Measurements from ENCODE around the gene RHCG.

Gene RHCG

DNA sequence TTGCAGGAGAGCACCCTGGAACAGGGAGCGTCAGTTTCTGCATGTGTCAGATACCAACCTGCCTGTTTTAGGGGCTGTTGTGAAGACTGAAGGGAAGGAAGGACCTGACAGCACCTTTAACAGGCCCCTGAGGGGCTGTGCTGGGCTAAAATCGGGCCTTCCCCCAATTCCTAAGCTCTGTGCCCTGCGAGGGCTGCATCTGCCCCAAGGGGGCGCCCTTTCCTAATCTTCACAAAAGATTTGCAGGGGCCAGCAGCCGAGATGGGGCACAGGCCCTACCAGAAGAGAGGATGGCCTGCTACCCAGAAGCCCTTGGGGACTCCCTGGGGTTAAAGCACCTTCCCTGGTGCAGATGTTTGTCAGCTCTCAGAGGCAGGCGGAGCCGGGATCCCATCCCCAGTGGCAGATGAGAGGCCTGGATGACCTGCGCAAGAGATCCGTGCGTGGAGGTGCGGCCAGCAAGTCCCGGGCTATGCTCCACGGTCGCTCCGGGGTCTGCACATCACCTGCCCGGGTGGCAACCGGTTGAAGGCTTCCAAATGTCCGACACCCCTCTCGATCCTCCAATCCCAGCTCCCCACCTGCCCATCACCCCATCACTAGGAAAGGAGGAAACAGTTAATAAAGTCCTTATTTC is 53.6 kb downstream of the RHCG start:
- peak; percentile 4 to 41 for DNase-seq

DNA sequence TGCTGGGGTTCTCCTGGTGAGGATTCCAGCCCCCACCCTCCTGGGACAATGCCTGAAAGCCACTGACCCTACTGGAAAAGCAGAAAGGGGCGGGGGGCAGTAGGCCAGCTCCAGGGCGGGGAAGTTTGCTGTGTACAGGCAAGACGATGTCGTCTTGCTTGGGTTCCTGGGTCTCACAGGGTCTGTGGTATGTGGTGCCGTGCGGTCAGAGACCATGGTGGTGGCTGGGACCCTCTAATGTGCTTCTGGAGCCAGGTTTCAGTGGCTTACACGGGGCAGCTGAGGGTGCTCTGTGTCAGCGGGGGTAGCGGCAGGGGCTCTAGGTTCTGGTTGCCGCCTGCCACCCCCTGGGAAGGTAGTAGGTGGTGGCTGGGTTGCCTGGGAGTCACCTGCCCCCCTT is 54.2 kb downstream of the RHCG start:
- no peak for DNase-seq

DNA sequence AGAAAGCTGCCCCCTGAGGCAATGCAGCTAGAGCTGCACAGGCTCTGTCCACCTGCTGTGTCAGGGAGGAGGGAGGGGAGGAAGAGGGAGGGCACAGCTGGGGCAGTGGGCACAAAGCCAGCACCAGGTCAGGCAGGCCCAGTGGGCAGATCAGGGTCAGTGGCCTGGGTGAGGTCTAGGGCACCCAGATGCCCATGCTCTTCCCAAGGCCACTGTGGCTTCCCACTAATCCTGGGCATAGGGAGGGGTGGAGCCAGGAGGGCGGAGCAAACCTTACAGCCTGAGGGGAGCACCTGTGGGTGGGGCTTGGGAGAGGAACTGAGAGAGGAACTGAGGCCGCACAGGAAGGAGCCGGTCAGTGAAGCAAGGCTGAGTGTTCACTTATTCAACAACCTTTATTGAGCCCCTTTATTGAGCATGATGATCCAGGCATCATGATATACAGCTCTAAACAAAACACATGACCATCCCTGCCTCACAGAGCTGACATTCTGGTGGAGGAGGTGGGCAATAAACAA is 55.0 kb downstream of the RHCG start:
- no peak for DNase-seq

DNA sequence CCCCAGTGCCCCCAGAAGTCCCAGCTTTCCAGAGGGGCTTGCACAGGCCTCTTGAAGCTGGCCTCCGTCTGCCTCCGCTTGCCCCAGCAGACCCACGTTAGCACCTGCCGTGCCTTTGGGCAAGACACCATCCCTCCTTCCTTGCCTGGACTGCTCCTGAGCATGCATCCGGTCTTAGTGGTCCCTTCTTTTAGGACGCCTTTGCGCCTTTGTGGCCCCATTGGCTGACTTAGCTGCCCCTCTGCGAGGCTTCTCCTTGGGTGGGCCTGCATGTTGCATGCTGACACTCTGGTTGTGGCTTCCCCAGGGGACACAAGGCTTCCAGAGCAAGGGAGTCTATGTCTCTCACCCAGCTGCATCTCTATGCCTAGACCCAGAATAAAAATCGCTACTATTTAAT is 56.6 kb downstream of the RHCG start:
- no peak for DNase-seq

DNA sequence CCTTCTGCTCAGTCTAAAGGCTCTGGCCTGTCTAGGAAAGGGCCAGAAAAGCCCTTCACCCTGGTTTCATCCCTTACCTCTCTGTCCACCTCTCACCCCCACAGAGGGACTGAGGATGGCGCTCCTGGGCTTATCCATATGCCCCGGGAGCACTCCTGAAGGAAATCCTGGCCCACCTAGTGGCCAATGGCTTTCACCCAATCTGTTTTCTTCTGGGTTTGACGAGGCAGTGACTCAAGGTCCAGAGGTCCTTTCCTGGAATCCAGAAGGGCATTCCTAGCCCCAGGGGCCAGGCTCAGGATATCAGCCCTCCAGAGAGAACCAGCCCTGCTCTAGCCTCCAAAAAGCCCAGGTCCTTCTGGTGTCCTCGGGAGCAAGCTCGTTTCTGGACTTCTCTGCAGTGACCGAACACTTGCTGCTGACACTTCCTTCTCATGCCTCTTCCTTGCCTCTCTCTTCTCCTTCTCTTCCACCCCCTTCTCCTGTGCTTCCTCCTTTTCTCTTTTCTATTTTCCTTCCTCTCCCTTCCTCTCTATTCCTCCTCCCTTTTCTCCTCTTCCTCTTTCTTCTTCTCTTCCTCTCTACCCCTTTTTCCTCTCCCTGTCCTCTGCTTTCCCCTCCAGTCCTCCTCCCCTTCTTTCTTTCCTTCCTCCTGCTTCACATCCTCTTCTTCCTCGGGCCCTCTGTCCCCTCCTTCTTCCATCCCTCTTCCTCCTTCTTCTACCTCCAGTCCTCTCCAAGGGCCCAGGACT is 59.6 kb downstream of the RHCG start:
- DNase-seq: no peak

DNA sequence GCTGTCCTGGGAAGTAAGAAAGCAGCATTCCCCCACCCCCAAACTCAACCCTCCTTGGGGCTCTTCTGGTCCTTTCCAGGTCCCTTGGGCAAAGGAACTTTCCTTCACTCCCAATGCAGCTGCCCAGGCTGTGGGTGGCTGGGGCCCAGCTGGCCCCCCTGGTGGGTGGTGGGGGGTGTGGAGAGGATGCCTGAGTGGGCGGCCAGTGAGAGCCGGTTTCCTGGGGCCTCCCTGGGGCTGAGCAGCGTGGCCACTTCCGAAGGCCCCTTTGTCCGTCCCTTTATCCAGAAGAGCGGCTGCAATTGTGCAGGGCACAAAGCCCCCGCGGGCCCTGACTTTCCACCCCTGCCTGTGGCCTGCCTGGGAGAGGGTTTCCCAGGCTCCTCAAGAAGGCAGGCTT is 61.0 kb downstream of the RHCG start:
- DNase-seq: no peak

DNA sequence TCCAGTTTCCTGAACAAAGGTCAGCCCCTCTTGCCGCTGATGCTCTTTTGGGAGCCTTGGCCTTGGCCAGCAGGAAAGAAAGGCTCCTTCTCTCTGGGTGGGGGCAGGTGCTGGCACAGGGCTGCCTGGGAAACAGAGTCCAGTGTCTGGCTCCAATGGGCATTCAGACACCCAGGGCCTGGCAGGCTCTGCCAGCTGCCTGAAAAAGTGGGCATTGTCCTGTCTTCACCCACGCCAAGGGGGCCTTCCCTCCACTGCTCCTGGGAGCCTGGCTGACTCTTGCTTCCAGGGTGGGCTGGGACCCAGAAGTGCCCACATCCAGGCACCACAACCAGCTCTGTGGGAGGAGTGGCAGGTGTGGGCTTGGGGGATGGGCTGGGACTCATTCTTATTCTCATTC is 62.7 kb downstream of the RHCG start:
- DNase-seq: no peak

DNA sequence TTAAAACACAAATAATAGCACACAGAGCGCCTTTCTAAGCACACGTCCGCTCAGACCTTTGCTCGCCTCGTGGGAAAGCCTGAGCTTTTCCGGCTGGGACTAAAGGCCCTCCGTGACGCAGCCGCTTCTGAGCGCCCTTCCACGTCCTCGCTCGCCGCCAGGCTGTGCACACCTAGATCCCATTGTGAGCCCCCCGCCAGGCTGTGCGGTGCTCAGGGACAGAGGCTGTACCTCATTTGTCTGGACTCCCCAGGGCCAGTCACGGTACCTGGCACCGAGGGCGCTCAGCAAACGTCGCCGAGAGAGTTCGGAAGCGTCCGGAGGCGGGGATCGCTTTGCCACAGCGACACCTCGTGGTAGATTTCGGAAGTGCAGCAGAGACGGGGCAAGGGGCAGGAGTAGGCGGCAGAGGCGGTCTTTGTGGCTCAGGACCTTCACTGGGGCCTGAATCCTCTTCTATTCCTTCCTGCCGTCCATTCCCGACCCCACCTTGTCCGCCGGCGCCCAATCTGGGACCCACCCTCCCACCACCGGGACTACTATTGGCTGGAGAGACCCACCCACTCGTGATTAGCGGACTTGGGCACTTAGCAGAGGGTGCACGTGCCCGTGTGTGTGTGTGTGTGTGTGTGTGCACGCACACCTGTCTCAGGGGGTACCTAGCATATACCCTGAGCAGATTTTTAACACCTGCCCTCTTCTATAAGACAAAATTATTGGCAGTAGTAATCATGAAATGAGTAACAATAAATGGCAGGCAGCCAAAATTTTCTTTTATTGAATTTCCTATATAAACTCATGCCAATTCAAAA is 65.6 kb downstream of the RHCG start:
- peak; percentile 13 to 31 for DNase-seq

DNA sequence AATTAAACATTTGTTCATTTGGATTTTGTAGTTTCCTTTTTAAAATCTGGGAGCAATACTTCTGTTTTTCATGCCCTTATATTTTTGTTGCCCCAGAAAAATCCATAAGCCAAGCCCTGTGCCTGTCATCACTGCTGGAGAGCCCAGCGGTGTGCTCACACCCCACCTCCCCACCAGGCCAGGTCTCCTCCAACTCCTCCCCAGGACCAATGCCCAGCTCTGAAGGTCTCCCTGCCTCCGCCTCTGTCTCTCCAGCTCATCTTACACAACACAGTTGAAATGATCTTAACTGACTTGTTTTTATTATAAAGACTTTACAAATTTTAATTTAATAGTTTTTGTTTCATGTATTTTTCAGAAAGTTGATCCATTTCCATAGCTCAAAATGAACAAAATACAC is 66.4 kb downstream of the RHCG start:
- DNase-seq: no peak

DNA sequence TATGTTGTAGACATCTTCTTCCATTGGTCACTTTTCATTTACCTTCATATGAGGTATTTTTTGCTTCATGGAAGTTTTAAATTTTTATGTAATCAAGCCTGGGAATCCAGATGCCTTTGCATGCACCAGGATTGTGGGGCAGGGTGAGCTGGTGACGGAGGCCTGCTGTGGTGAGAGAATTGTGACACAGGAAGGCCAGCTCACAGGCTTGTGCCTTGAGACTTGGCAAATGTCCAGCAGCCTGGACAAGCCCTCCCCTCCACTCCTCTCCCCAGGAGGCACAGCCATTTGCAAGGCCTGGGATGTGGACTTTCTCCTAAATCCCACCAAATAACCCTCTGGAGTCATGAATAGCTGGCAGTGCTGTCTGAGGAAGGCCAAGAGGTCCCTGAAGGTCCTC is 67.4 kb downstream of the RHCG start:
- no peak for DNase-seq

DNA sequence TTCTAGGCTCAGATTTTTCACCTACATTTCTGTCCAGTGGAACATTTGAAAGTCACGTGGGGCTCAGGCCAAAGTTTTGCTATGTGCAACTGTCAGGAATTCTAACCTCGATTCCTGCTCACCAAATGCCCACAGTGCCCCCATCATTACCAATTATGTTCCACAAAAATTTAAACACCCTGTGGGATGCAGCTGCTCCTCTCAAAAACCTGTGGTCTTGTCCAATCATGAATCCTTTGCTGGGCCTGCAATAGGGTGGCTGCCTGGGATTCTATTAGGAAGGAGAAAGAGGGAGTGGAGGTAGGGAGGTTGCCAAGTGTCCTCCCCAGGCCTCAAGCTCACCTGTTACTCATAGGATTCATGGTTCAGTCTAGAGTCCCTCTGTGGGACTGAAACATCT is 68.1 kb downstream of the RHCG start:
- DNase-seq: no peak

DNA sequence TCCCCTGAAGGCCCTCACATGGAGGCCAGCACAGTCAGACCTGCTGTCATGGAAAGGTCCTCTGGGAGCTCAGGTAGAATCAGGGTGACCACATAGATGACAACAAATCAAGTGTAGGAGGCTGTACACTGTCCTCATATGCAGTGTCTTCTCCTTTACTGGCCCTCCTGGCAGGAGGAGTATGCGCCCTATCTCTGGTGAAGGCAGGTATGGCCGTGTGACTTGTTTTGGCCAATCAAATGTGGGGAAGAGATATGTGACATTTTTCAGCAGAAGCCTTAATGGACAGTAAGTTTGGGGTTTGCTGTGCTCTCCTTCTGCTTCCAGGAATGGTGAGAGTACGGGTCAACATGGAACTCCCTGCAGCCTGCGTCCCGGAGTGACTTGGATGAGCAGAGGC is 69.9 kb downstream of the RHCG start:
- DNase-seq: no peak

DNA sequence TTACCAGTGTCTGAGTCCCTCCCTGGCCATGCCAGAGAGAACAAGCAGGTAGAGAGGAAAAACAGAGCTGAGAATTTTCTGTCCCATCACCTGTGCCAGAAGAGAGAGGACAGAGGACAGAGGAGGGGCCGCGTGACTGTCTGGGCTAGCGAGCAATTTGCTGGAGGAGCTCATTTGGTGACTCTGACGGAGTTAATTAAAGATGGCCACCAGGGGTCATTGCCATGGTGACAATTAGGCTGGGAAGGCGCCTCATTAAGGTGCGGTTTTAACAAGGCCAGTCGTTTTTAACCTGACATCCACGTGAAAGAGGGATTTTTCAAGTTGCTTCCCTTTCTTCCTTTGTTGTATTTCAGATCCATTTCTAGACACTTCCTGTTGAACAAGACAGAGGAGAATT is 72.4 kb downstream of the RHCG start:
- no peak for DNase-seq
